GM12864 (cell line): ENCODE measurements around the gene FLYWCH1.
A peak's percentile ranks its signal among the peaks of the same experiment; 100 is the strongest.

Source experiments
- DNase-seq: peaks from one replicate; pipeline ENCODE4 v3.0.0-alpha.2; 2011; ENCODE audit warnings: low read depth
- H3K4me3 ChIP-seq: 2 replicates; pipeline ENCODE4 v1.5.1; 2011; ENCODE audit warnings: mild to moderate bottlenecking, low read depth, low read length, control low read depth
- CTCF ChIP-seq: IDR thresholded peaks from 2 replicates; pipeline ENCODE4 v1.5.1; 2011; ENCODE audit warnings: low read depth, mild to moderate bottlenecking, moderate library complexity, low read length, control low read depth, inconsistent platforms; ENCODE audit errors: missing control alignments

Gene FLYWCH1

DNA sequence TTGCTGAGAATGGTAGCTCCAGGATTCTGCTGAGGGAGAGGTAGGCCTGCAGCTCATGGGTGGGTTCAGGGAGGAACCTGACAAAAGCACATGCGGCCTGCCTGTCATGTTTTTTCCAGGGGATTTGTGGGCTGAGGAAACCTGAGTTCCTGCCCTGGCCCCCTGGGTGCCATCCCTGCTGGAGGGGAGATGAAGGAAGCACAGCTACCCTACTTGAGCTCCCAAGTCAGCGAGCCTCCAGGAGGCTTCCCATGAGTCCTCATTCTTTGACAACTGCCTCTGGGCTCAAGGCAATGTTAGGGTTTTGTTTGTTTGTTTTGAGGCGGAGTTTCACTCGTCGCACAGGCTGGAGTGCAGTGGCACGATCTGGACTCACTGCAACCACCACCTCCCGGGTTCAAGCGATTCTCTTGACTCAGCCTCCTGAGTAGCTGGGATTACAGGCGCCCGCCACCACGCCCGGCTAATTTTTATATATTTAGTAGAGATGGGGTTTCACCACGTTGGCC lies 12.1 kb upstream of the FLYWCH1 start:
- DNase-seq = no peak
- TF ChIP-seq CTCF = no peak
- no peak overlapping the region for H3K4me3 ChIP-seq

DNA sequence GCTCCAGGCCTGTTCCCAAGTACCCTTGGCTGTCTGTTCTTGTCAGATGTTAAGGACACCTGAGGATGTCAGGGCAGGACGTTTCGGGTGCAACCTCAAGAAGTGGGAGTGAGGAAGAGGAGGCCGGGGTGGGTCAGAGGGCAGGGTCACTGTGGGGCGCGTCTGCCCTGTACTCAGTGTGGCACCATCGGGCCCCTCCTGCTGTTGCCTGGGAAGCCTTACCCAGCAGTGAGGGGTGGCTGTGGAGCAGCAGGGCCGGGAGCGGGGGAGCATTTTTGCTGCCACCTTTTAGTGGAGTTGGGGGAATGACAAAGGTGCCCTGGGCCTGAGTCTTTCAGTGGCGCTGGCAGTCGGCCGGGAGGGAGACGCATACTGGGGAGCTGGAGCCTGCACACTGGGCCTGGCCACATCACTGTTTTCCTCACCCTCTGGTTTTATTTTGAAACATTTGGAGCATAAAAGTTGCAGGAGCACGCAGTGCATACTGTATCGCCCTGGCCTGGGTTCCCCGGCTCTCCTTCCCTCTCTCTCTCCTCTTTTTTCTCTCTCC lies 11.1 kb upstream of the FLYWCH1 start:
- DNase-seq = no peak
- no peak for TF ChIP-seq CTCF
- H3K4me3 ChIP-seq = no peak overlapping the region

GRCh38 chr16:2902337-2903130 lies 9.2 kb upstream of the FLYWCH1 start:
- TF ChIP-seq CTCF = no peak
- H3K4me3 ChIP-seq = no peak overlapping the region
- DNase-seq = no peak

- peak overlapping the region; percentile 76 for H3K4me3 ChIP-seq
- TF ChIP-seq CTCF = peak; percentile 86
- no peak for DNase-seq
Observed at GRCh38 chr16:2904100-2904921, 7.4 kb upstream of the FLYWCH1 start.

DNA sequence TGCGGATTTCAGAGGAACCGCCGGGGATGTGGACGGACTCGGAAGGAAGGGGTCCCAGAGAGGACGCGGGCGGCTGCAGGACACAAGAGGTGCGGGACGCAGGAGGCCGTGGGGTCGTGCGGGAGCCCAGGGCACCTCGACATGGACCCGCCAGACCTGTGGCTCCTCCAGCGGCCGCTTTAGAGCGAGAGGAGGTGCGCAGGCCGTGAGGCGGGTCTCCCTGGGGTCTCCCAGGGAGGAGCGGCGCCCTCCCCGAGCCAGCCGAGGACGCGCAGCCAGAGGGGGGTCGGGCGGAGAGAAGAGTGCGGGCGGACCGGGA lies 6.8 kb upstream of the FLYWCH1 start:
- TF ChIP-seq CTCF = no peak
- DNase-seq = no peak
- peak overlapping the region; percentile 76 for H3K4me3 ChIP-seq

- TF ChIP-seq CTCF = no peak
- peak; percentile 94 for DNase-seq
- H3K4me3 ChIP-seq = peak overlapping the region; percentile 76
Observed at GRCh38 chr16:2905241-2905987, 6.3 kb upstream of the FLYWCH1 start.
